Kidney glomerular epithelial cell (primary cell): ENCODE measurements around the gene VPS51.
A peak's percentile ranks its signal among the peaks of the same experiment; 100 is the strongest.

Experiments
- DNase-seq: peaks from one replicate; lab custom pipeline; 2025; lab: John Stamatoyannopoulos, UW

VPS51 gene

GRCh38 chr11:65072631-65072966, 23.4 kb upstream of the VPS51 start:
- DNase-seq, result no peak

GRCh38 chr11:65077451-65077850, 18.6 kb upstream of the VPS51 start:
- DNase-seq, result no peak

- peak; percentile 37 for DNase-seq
These were observed 17.9 kb upstream of the VPS51 start for GRCh38 chr11:65078151-65078550.

- no peak for DNase-seq
These were observed 17.1 kb upstream of the VPS51 start for GRCh38 chr11:65078786-65079342.

- no peak for DNase-seq
These were observed 12.7 kb upstream of the VPS51 start for GRCh38 chr11:65083134-65083833.

- DNase-seq, result peak; percentile 91
These were observed 12.0 kb upstream of the VPS51 start, which contains the start of the genes CDCA5 and ZFPL1 for GRCh38 chr11:65083834-65084597. TSS of gene CDCA5 (minus strand) at chr11:65084040. CDS start at chr11:65083978, 62 bp downstream. TSS of gene ZFPL1 (plus strand) at chr11:65084222. CDS start at chr11:65084699, 477 bp downstream.

- no peak for DNase-seq
These were observed 11.2 kb upstream of the VPS51 start for GRCh38 chr11:65084598-65085375.

- no peak for DNase-seq
These were observed 10.6 kb upstream of the VPS51 start for GRCh38 chr11:65085446-65085845.

GRCh38 chr11:65086809-65087208, 9.2 kb upstream of the VPS51 start:
- no peak for DNase-seq

- no peak for DNase-seq
These were observed 8.8 kb upstream of the VPS51 start for GRCh38 chr11:65087216-65087615.

GRCh38 chr11:65087827-65088226, 8.2 kb upstream of the VPS51 start:
- DNase-seq, result no peak

- DNase-seq, result no peak
These were observed 6.4 kb upstream of the VPS51 start for GRCh38 chr11:65089621-65090020.

- DNase-seq, result no peak
These were observed 5.4 kb upstream of the VPS51 start for GRCh38 chr11:65090628-65091027.

- DNase-seq, result no peak
These were observed 587 bp upstream of the VPS51 start for GRCh38 chr11:65095427-65095826.

GRCh38 chr11:65096926-65097325, 912 bp downstream of the VPS51 start:
- DNase-seq, result no peak

GRCh38 chr11:65100674-65101350, 4.8 kb downstream of the VPS51 start:
- DNase-seq, result no peak

- no peak for DNase-seq
These were observed 6.4 kb downstream of the VPS51 start for GRCh38 chr11:65102142-65103095.

- DNase-seq, result no peak
These were observed 7.5 kb downstream of the VPS51 start for GRCh38 chr11:65103476-65103875.

GRCh38 chr11:65104628-65105027, 8.6 kb downstream of the VPS51 start:
- DNase-seq, result no peak

- no peak for DNase-seq
These were observed 11.1 kb downstream of the VPS51 start for GRCh38 chr11:65107078-65107477.
